ENCODE measurements around the gene PRKCZ.

DNA sequence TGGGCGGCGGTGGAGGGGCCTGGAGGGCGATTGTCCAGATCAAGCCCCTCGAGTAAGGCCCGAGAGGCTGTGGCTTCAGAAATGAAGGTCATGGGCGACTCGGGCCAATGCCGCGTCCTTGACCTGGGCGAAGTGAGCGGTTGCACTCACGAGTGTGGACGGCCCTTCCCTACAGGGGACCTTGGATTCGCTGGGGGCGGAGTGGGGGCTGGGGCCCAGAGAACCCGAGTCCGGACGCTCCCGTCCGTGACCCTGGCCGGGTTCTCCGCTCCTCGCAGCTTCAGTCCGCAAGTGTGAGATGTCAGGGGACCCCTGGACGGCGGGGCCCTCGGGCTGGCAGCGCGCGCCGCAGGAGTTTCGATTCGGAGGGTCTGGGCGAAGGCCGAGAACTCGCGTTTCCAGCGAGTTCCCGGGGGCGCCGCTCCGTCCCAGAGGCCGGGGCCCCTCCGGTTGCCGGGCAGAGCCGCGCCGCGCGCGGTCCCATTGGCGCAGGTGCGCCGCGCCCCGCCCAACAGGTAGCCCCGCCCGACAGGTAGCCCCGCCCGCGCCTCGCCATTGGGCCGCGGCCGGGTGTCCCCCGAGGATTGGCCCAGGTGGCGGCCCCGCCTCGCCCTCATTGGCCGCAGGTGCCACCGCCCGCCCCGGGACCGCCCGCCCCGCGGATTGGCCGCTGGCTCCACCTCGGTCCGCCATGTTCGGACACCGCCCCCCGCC lies at the start of gene PRKCZ:
- TF ChIP-seq, protein P1, sequence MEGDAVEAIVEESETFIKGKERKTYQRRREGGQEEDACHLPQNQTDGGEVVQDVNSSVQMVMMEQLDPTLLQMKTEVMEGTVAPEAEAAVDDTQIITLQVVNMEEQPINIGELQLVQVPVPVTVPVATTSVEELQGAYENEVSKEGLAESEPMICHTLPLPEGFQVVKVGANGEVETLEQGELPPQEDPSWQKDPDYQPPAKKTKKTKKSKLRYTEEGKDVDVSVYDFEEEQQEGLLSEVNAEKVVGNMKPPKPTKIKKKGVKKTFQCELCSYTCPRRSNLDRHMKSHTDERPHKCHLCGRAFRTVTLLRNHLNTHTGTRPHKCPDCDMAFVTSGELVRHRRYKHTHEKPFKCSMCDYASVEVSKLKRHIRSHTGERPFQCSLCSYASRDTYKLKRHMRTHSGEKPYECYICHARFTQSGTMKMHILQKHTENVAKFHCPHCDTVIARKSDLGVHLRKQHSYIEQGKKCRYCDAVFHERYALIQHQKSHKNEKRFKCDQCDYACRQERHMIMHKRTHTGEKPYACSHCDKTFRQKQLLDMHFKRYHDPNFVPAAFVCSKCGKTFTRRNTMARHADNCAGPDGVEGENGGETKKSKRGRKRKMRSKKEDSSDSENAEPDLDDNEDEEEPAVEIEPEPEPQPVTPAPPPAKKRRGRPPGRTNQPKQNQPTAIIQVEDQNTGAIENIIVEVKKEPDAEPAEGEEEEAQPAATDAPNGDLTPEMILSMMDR (IDR thresholded peaks at IDR 0.05), result peak; percentile 26; the same call in 1 of the 2 replicates
- TF ChIP-seq ZFX (IDR thresholded peaks at IDR 0.05; ENCODE audit: borderline replicate concordance), result no peak
